ENCODE results near the gene DAAM2. TPM values are rescaled to one million over a fixed set of nuclear protein-coding genes. Genes with fewer than 3 reads are reported as not detected.

The DAAM2 gene
- total and polyA plus RNA-seq, 9 of the 15 experiments (the other 6 are each of a cell fraction or from before 2014, with no cell fraction given): 0.01 to 0.07 TPM; not detected in 7

DNA sequence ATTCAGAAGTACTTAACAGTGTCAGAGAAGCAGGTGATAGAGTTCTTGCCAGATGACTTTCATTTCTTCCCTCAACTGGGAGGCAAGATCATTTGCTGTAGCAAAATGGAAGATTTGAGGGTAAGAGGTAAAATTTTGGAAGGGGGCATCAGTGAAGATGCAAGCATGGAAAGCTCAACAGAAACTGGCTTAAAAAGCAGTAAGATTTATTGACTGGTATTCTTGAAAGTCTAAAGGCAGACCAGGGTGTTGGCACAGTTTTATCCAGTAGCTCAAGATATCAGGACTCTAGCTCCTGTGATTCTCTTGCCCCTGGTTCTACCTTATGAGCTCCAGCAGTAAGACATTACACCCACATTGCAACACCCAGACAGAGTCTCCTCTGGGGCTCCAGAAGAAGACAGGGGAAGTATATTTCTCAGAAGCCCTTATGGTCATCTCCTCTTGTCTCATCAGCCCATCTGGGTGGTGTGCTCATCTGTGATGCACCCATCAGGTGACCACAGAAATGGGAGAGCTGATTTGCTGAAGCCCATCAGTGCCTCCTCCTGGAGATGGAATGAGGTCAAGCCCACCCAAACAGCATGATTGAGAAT is 158.0 kb downstream of the DAAM2 start (continued):
- TF ChIP-seq FOSL1 (tag; conservative IDR thresholded peaks at IDR 0.05) (peak; percentile 46), JUN (IDR thresholded peaks at IDR 0.05; ENCODE audit: borderline replicate concordance, low read depth, low read length) (0 out of 2 replicates have a peak, but pooled peaks have one; percentile 31), JUN (CRISPR knock-in tag; IDR thresholded peaks at IDR 0.05; ENCODE audit: borderline replicate concordance) (no peak), MCM3 (IDR thresholded peaks at IDR 0.05) (no peak), ZNF398 (CRISPR knock-in tag; IDR thresholded peaks at IDR 0.05) (0 out of 2 replicates have a peak, but pooled peaks have one; percentile 18), USF2 (CRISPR knock-in tag; IDR thresholded peaks at IDR 0.05) (peak; percentile 49; the same call in 1 of the 2 replicates), TCF3 (CRISPR knock-in tag; IDR thresholded peaks at IDR 0.05) (peak; percentile 69), ZNF589 (CRISPR knock-in tag; IDR thresholded peaks at IDR 0.05; ENCODE audit: low read depth) (peak; percentile 93), NFE2L1 (tag; IDR thresholded peaks at IDR 0.05; ENCODE audit: borderline replicate concordance, low read depth) (peak; percentile 22; the same call in 1 of the 2 replicates), ZNF197 (CRISPR knock-in tag; IDR thresholded peaks at IDR 0.05; ENCODE audit: low read depth) (peak; percentile 83), ATF3 (IDR thresholded peaks at IDR 0.05) (peak; percentile 63; the same call in 1 of the 2 replicates), ATF3 (CRISPR knock-in tag; conservative IDR thresholded peaks at IDR 0.05) (no peak)
- TF ChIP-seq, protein P1, sequence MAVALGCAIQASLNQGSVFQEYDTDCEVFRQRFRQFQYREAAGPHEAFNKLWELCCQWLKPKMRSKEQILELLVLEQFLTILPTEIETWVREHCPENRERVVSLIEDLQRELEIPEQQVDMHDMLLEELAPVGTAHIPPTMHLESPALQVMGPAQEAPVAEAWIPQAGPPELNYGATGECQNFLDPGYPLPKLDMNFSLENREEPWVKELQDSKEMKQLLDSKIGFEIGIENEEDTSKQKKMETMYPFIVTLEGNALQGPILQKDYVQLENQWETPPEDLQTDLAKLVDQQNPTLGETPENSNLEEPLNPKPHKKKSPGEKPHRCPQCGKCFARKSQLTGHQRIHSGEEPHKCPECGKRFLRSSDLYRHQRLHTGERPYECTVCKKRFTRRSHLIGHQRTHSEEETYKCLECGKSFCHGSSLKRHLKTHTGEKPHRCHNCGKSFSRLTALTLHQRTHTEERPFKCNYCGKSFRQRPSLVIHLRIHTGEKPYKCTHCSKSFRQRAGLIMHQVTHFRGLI (CRISPR knock-in tag; IDR thresholded peaks at IDR 0.05): peak; percentile 83
